ENCODE data around the gene CCNG2. TPM values are rescaled to one million over a fixed set of nuclear protein-coding genes. Genes with fewer than 3 reads are reported as not detected.

Gene CCNG2
- total and polyA plus RNA-seq, 2 of the 13 experiments (the other 11 are each of a cell fraction or from before 2014, with no cell fraction given), result 3.9 to 11.5 TPM

GRCh38 chr4:77156533-77156911, 485 bp upstream of the CCNG2 start:
- no peaks in the 10 kb centered on the region for H3K9me3 ChIP-seq (ENCODE audit: low read length)
- intact Hi-C loops (cut with micrococcal nuclease; ENCODE audit: unreplicated experiment), result loop anchor here (2.0 to 5.0 kb wide), 2 partner anchors 46 to 80 kb away; no protein-coding TSS in a partner anchor
- peak; percentile 90 for ATAC-seq
- peak overlapping the region; percentile 90 for H3K9ac ChIP-seq (ENCODE audit: insufficient read depth, low read depth, low read length)
- H3K4me2 ChIP-seq (ENCODE audit: low read depth, low read length), result peak overlapping the region; percentile 88
- H3K27me3 ChIP-seq (ENCODE audit: control insufficient read depth in 1 of 2, insufficient read depth in 2 of 2, low read length in 2 of 2), result peaks cover 0 to 3% of the 10 kb centered on the region in 2 experiments; a peak in 1 of 5 replicates
- peak; percentile 99 for FAIRE-seq
- H2AFZ ChIP-seq (ENCODE audit: low read length), result peak overlapping the region; percentile 74
- no peaks in the 10 kb centered on the region for H4K20me1 ChIP-seq (ENCODE audit: insufficient read depth, low read length)
- ChIA-PET POLR2A (interaction anchor here (1.5 to 1.6 kb wide), 2 partner anchors 80 to 81 kb away, joined by 3 read pairs; partner anchors contain the start of gene CCNI), CTCF (ENCODE audit: low intra/inter-chr PET ratio, low total read pairs) (no interaction called here)
- WGBS (ENCODE audit: low lambda C conversion rate), result under 1% methylated on average over 13 of the region's 17 CpGs
- H3K4me1 ChIP-seq (ENCODE audit: insufficient read depth, low read length), result peaks cover 27% of the 10 kb centered on the region
- peak overlapping the region; percentile 88 to 99 (median 99) for H3K4me3 ChIP-seq (replicated peaks in 1 of 3; ENCODE audit: insufficient read depth in 1 of 3, low read depth in 2 of 3, low read length in 3 of 3)
- H3K79me2 ChIP-seq (ENCODE audit: insufficient read depth, low read length), result peaks cover 6% of the 10 kb centered on the region
- H3K36me3 ChIP-seq (replicated peaks in 1 of 2; ENCODE audit: control insufficient read depth in 1 of 2, insufficient read depth in 2 of 2, low read length in 2 of 2), result peaks cover 0 to 13% of the 10 kb centered on the region in 2 experiments; a peak in 2 of 5 replicates
- H3K27ac ChIP-seq (ENCODE audit: extremely low read length, insufficient read depth, low read length), result peak overlapping the region; percentile 93
- in situ Hi-C loops (cut with HindIII; ENCODE audit: extremely low pct_ligation_motif_present, low pct_unique_long_range_greater_than_20kb), result loop anchor here (5.0 kb wide), 1 partner anchor 79 kb away; the partner anchor contains the start of gene CCNI
- no TSS peak for BruUV-seq (replicated peaks)
- peak; percentile 99 for DNase-seq (ENCODE audit: low spot score)
- TF ChIP-seq ZNF333 (CRISPR knock-in tag; IDR thresholded peaks at IDR 0.05; ENCODE audit: borderline replicate concordance), result no peak
- TF ChIP-seq SP2 (CRISPR knock-in tag; IDR thresholded peaks at IDR 0.05), result peak; percentile 72; the same call in 1 of the 2 replicates
- no peak for TF ChIP-seq ZNF780A (CRISPR knock-in tag; IDR thresholded peaks at IDR 0.05)
- 0 out of 2 replicates have a peak, but pooled peaks have one; percentile 20 for TF ChIP-seq ZNF510 (CRISPR knock-in tag; IDR thresholded peaks at IDR 0.05; ENCODE audit: low read depth)
- TF ChIP-seq CREB1 (IDR thresholded peaks at IDR 0.05), result no peak; the same call in 1 of the 2 replicates
- TF ChIP-seq CREB1 (CRISPR knock-in tag; IDR thresholded peaks at IDR 0.05), result peak; percentile 84
- TF ChIP-seq DRAP1 (CRISPR knock-in tag; IDR thresholded peaks at IDR 0.05), result peak; percentile 58
- TF ChIP-seq ZNF121 (CRISPR knock-in tag; IDR thresholded peaks at IDR 0.05), result no peak
- no peak for TF ChIP-seq CEBPZ (IDR thresholded peaks at IDR 0.05; ENCODE audit: low read length)
- TF ChIP-seq ZNF431 (CRISPR knock-in tag; IDR thresholded peaks at IDR 0.05; ENCODE audit: borderline replicate concordance, low read depth), result no peak
- TF ChIP-seq BHLHE40 (IDR thresholded peaks at IDR 0.05; ENCODE audit: low read length), result no peak
- no peak for TF ChIP-seq ZHX2 (IDR thresholded peaks at IDR 0.05; ENCODE audit: low read depth)
- TF ChIP-seq ZHX2 (CRISPR knock-in tag; IDR thresholded peaks at IDR 0.05; ENCODE audit: borderline replicate concordance), result no peak
- peak; percentile 11; the same call in 1 of the 2 replicates for TF ChIP-seq TAF1 (CRISPR knock-in tag; IDR thresholded peaks at IDR 0.05)
- no peak for TF ChIP-seq MIER3 (CRISPR knock-in tag; IDR thresholded peaks at IDR 0.05; ENCODE audit: borderline replicate concordance)
- no peak for TF ChIP-seq ZNF720 (CRISPR knock-in tag; IDR thresholded peaks at IDR 0.05)
- no peak for TF ChIP-seq ZNF10 (CRISPR knock-in tag; IDR thresholded peaks at IDR 0.05; ENCODE audit: borderline replicate concordance, low read depth)

Data from HepG2 (cell line).